Colonic mucosa (tissue), 4 donors: ENCODE results near the gene TBC1D22A. TPM values are rescaled to one million over a fixed set of nuclear protein-coding genes. Genes with fewer than 3 reads are reported as not detected.

Source experiments
- DNase-seq: peaks from one replicate; pipeline ENCODE4 v3.0.0-alpha.2; 2020
- H3K27ac ChIP-seq: fragments of 200-600 bp; one replicate; pipeline ENCODE4 v1.8.0; 2021
- H3K27me3 ChIP-seq: fragments of 200-600 bp; one replicate; pipeline ENCODE4 v1.8.0; 2021
- H3K36me3 ChIP-seq: fragments of 200-600 bp; one replicate; pipeline ENCODE4 v1.8.0; 2021
- H3K4me1 ChIP-seq: fragments of 200-600 bp; one replicate; pipeline ENCODE4 v1.8.0; 2021; ENCODE audit warnings: mild to moderate bottlenecking
- H3K4me3 ChIP-seq: fragments of 200-600 bp; one replicate; pipeline ENCODE4 v1.8.0; 2021
- H3K9ac ChIP-seq, 2 donors: one replicate each; pipeline ENCODE4 v1.7.0; 2013; ENCODE audit warnings: control low read depth in 2 of 2, low read depth in 2 of 2, low read length in 2 of 2
- H3K9me3 ChIP-seq: fragments of 200-600 bp; one replicate; pipeline ENCODE4 v1.8.0; 2021
- CTCF ChIP-seq: fragments of 200-600 bp; IDR thresholded peaks from one replicate; pipeline ENCODE4 v1.8.0; 2022; ENCODE audit warnings: antibody characterized with exemption, mild to moderate bottlenecking
- intact Hi-C: fragments of 100-400 bp; cut with DNase I; formaldehyde crosslinking; loops from one replicate; pipeline ENCODE4 v1.14.1; 2022
- total RNA-seq, 2 donors: library from RNA; stranded (reverse); fragmentation: NEBNext Ultra II Directional in 1 of 2; extraction: Animal tissue kit (Norgen Biotek cat#: 25700) in 1 of 2; gene quantifications; one replicate each; pipeline ENCODE4 v1.2.1, GENCODE V29; 2021
- donor health status: healthy.
- donor health status: DM: no; HTN: no; CAD: no.
- donor health status: DM: no; HTN: no; CAD: no.

The TBC1D22A gene
- total RNA-seq, 2 donors from 2014 or later, result 34.2 to 36.4 TPM

GRCh38 chr22:46829941-46830715 lies 67.7 kb downstream of the TBC1D22A start:
- no peak overlapping the region for H3K4me3 ChIP-seq
- no peak overlapping the region for H3K27ac ChIP-seq
- no peaks in the 10 kb centered on the region for H3K36me3 ChIP-seq
- no peak for TF ChIP-seq CTCF
- no peak overlapping the region for H3K9ac ChIP-seq
- H3K4me1 ChIP-seq, result no peaks in the 10 kb centered on the region
- no peaks in the 10 kb centered on the region for H3K9me3 ChIP-seq
- no peak for DNase-seq
- intact Hi-C loops, result no loop called here
- H3K27me3 ChIP-seq, result no peaks in the 10 kb centered on the region

- Histone ChIP-seq H3K9me3 (no peaks in the 10 kb centered on the region), H3K4me1 (no peaks in the 10 kb centered on the region), H3K4me3 (no peak overlapping the region), H3K27ac (no peak overlapping the region), H3K9ac (no peak overlapping the region), H3K36me3 (no peaks in the 10 kb centered on the region), H3K27me3 (no peaks in the 10 kb centered on the region)
- no peak for TF ChIP-seq CTCF
- no peak for DNase-seq
- intact Hi-C loops, result no loop called here
Observed at GRCh38 chr22:46830841-46831240, 68.4 kb downstream of the TBC1D22A start.

- no peak for DNase-seq
- H3K4me1 ChIP-seq, result no peaks in the 10 kb centered on the region
- intact Hi-C loops, result no loop called here
- no peaks in the 10 kb centered on the region for H3K27me3 ChIP-seq
- no peak overlapping the region for H3K27ac ChIP-seq
- no peaks in the 10 kb centered on the region for H3K9me3 ChIP-seq
- no peaks in the 10 kb centered on the region for H3K36me3 ChIP-seq
- H3K9ac ChIP-seq, result no peak overlapping the region
- H3K4me3 ChIP-seq, result no peak overlapping the region
- no peak for TF ChIP-seq CTCF
Observed at GRCh38 chr22:46833228-46833627, 70.8 kb downstream of the TBC1D22A start.

- H3K9ac ChIP-seq, result no peak overlapping the region
- no peaks in the 10 kb centered on the region for H3K36me3 ChIP-seq
- no peaks in the 10 kb centered on the region for H3K9me3 ChIP-seq
- H3K4me3 ChIP-seq, result no peak overlapping the region
- no peak for DNase-seq
- H3K27me3 ChIP-seq, result no peaks in the 10 kb centered on the region
- no peak overlapping the region for H3K27ac ChIP-seq
- intact Hi-C loops, result no loop called here
- no peaks in the 10 kb centered on the region for H3K4me1 ChIP-seq
- no peak for TF ChIP-seq CTCF
Observed at GRCh38 chr22:46834021-46834737, 71.7 kb downstream of the TBC1D22A start.

- Histone ChIP-seq H3K9ac (no peak overlapping the region), H3K9me3 (no peaks in the 10 kb centered on the region), H3K27me3 (no peaks in the 10 kb centered on the region), H3K36me3 (no peaks in the 10 kb centered on the region), H3K4me3 (no peak overlapping the region), H3K4me1 (no peaks in the 10 kb centered on the region), H3K27ac (no peak overlapping the region)
- DNase-seq, result no peak
- intact Hi-C loops, result no loop called here
- TF ChIP-seq CTCF, result no peak
Observed at GRCh38 chr22:46835288-46835687, 72.8 kb downstream of the TBC1D22A start.
